K562 (cell line): Measurements from ENCODE around the gene SEPHS1. TPM values are rescaled to one million over a fixed set of nuclear protein-coding genes. Genes with fewer than 3 reads are reported as not detected.

Source experiments
- ATAC-seq: fragments of 200-7000 bp; cut with Tn5 transposase; 3 replicates; pipeline ENCODE4 v1.9.1; 2020; ENCODE audit warnings: moderate library complexity
- BruUV-seq: library from RNA; stranded (reverse); fragments of 400-500 nt; replicated peaks from 2 replicates; lab custom pipeline; 2021; lab: Mats Ljungman, UMichigan
- CTCF ChIA-PET: fragments of 300-600 bp; formaldehyde crosslinking; extraction: SDS; loops from one replicate; lab custom pipeline; 2021; ENCODE audit warnings: low intra/inter-chr PET ratio; lab: Yijun Ruan, JAX
- POLR2A ChIA-PET: fragments of 300-600, 350-650 bp; sonication (Branson Sonifier 250); formaldehyde crosslinking; extraction: SDS; loops from one replicate; lab custom pipeline; 2021; ENCODE audit warnings: antibody characterized with exemption, inconsistent platforms; lab: Yijun Ruan, JAX
- DNase-seq, 4 experiments: peaks; one replicate each; pipeline versions ENCODE4 v3.0.0 to v3.0.0-alpha.2; 2011 to 2018; ENCODE audit warnings: low spot score in 3 of 4, mixed read lengths in 3 of 4; ENCODE audit errors: extremely low read depth in 1 of 4
- FAIRE-seq: peaks from 2 replicates; lab custom pipeline; 2011; peaks lifted over from hg19 to GRCh38; lab: Jason Lieb, UNC
- H2AFZ ChIP-seq: 2 replicates; pipeline ENCODE4 v1.6.0; 2011; ENCODE audit warnings: low read depth, low read length, control low read depth, inconsistent platforms
- H3K27ac ChIP-seq: fragments of 200-600 bp; 3 replicates; pipeline ENCODE4 v1.8.0; 2011; ENCODE audit warnings: low read depth, mild to moderate bottlenecking, control low read depth, inconsistent platforms, low read length, moderate library complexity, mixed read lengths; ENCODE audit errors: extremely low read depth
- H3K27me3 ChIP-seq, 2 experiments: fragments of 300-600 bp in 1 of 2; 2 replicates in 1 of 2; 3 replicates in 1 of 2; pipeline versions ENCODE4 v1.6.0 to v1.8.0; 2011; ENCODE audit warnings: inconsistent platforms in 2 of 2, low read length in 2 of 2, mild to moderate bottlenecking in 1 of 2, mixed read lengths in 1 of 2, moderate library complexity in 1 of 2; ENCODE audit not compliant: control insufficient read depth in 2 of 2, insufficient read depth in 2 of 2
- H3K36me3 ChIP-seq: fragments of 300-600 bp; 3 replicates; pipeline ENCODE4 v1.8.0; 2011; ENCODE audit warnings: mild to moderate bottlenecking, low read length, inconsistent platforms; ENCODE audit not compliant: control insufficient read depth, insufficient read depth
- H3K4me1 ChIP-seq, 2 experiments: fragments of 200-600 bp in 1 of 2; replicated peaks in 1 of 2; 2 replicates in 1 of 2; 3 replicates in 1 of 2; pipeline versions ENCODE4 v1.5.1 to v1.8.0; 2011; ENCODE audit warnings: inconsistent platforms in 2 of 2, low read length in 2 of 2, mild to moderate bottlenecking in 1 of 2, mixed read lengths in 1 of 2, moderate library complexity in 1 of 2; ENCODE audit not compliant: control insufficient read depth in 2 of 2, insufficient read depth in 2 of 2
- H3K4me2 ChIP-seq: 2 replicates; pipeline ENCODE4 v1.6.1; 2011; ENCODE audit warnings: low read length, control low read depth, inconsistent platforms, mixed read lengths; ENCODE audit not compliant: insufficient read depth
- H3K4me3 ChIP-seq: fragments of 200-600 bp; sonication (generic), shearing (Covaris generic); 2 replicates; pipeline ENCODE4 v1.5.1; 2016; ENCODE audit warnings: control low read depth, inconsistent platforms
- H3K79me2 ChIP-seq: fragments of 200-600 bp; 3 replicates; pipeline ENCODE4 v1.8.0; 2011; ENCODE audit warnings: low read length, inconsistent platforms; ENCODE audit not compliant: control insufficient read depth, insufficient read depth
- H3K9ac ChIP-seq, 2 experiments: 2 replicates each; pipeline versions ENCODE4 v1.6.0 to v1.6.1; 2011; ENCODE audit warnings: low read depth in 2 of 2, low read length in 2 of 2, control low read depth in 1 of 2, inconsistent platforms in 1 of 2, mild to moderate bottlenecking in 1 of 2, mixed read lengths in 1 of 2; ENCODE audit not compliant: insufficient read depth in 1 of 2
- H3K9me1 ChIP-seq: one replicate; pipeline ENCODE4 v1.6.0; 2011; ENCODE audit warnings: inconsistent platforms, mild to moderate bottlenecking, low read length, moderate library complexity; ENCODE audit not compliant: control insufficient read depth, insufficient read depth
- H3K9me3 ChIP-seq: replicated peaks from 2 replicates; pipeline ENCODE4 v1.5.1; 2011; ENCODE audit warnings: low read depth, low read length, inconsistent platforms; ENCODE audit not compliant: control insufficient read depth, insufficient read depth
- H4K20me1 ChIP-seq: replicated peaks from 2 replicates; pipeline ENCODE4 v1.6.1; 2011; ENCODE audit warnings: low read length, inconsistent platforms, mixed read lengths; ENCODE audit not compliant: control insufficient read depth, insufficient read depth
- BACH1 ChIP-seq: fragments of 200-800 bp; sonication (Bioruptor generic); IDR thresholded peaks from 2 replicates; pipeline ENCODE4 v1.6.1; 2016; ENCODE audit warnings: missing genetic modification characterization, missing compliant biosample characterization
- EGR1 ChIP-seq: fragments of 450-650 bp; conservative IDR thresholded peaks from 2 replicates; pipeline ENCODE4 v1.6.1; 2017; ENCODE audit warnings: mild to moderate bottlenecking
- EZH2 ChIP-seq: IDR thresholded peaks from 2 replicates; pipeline ENCODE4 v1.6.1; 2012; ENCODE audit warnings: low read depth, mild to moderate bottlenecking, inconsistent platforms, low read length, borderline replicate concordance
- FOXP1 ChIP-seq: sonication (generic); formaldehyde crosslinking; IDR thresholded peaks from 2 replicates; pipeline ENCODE4 v1.8.0; 2022; ENCODE audit warnings: mild to moderate bottlenecking, missing genetic modification reagents
- FUS ChIP-seq: fragments of 200-400 bp; formaldehyde crosslinking; optimal IDR thresholded peaks from 2 replicates; pipeline ENCODE3; 2017; ENCODE audit warnings: low read depth, low read length
- MTA2 ChIP-seq: fragments of 450-650 bp; IDR thresholded peaks from 2 replicates; pipeline ENCODE4 v1.6.1; 2016; ENCODE audit warnings: low read depth
- NR2C2 ChIP-seq, 2 experiments: fragments of 200-800 bp in 1 of 2; sonication (Bioruptor generic) in 1 of 2; sonication (generic) in 1 of 2; formaldehyde crosslinking in 1 of 2; IDR thresholded peaks; 2 replicates each; pipeline versions ENCODE4 v1.6.1 to v1.8.0; 2016 to 2022; ENCODE audit warnings: mild to moderate bottlenecking in 1 of 2, missing compliant biosample characterization in 1 of 2, missing genetic modification characterization in 1 of 2, missing genetic modification reagents in 1 of 2
- NUFIP1 ChIP-seq: fragments of 450-650 bp; IDR thresholded peaks from 2 replicates; pipeline ENCODE4 v1.6.1; 2018; ENCODE audit not compliant: partially characterized antibody
- RHOXF2B ChIP-seq: fragments of 250-450 bp; sonication (Bioruptor Pico); conservative IDR thresholded peaks from 2 replicates; pipeline ENCODE4 v1.5.1; 2021
- ZNF217 ChIP-seq: sonication (generic); formaldehyde crosslinking; IDR thresholded peaks from 2 replicates; pipeline ENCODE4 v1.8.0; 2022; ENCODE audit warnings: mild to moderate bottlenecking, missing genetic modification reagents
- ZNF316 ChIP-seq: fragments of 450-650 bp; IDR thresholded peaks from 2 replicates; pipeline ENCODE4 v1.6.1; 2016
- ZNF586 ChIP-seq: fragments of 450-650 bp; formaldehyde crosslinking; conservative IDR thresholded peaks from 2 replicates; pipeline ENCODE4 v1.4.0; 2020; ENCODE audit warnings: mild to moderate bottlenecking, moderate library complexity
- WGBS: fragments of 100-300 bp; shearing (Covaris generic); methylation state at CpG from one replicate; pipeline ENCODE4 v1.1.6; 2016; ENCODE audit warnings: low coverage, mixed read lengths; ENCODE audit not compliant: insufficient coverage; ENCODE audit errors: missing lambda C conversion rate; 5-methylcytosine and 5-hydroxymethylcytosine counted together
- in situ Hi-C: fragments of 300-500 bp; cut with MboI; formaldehyde crosslinking; loops from 4 replicates; pipeline ENCODE4 v1.15.0; 2018; ENCODE audit warnings: inconsistent platforms, mixed read lengths
- intact Hi-C: fragments of 100-400 bp; cut with micrococcal nuclease; formaldehyde crosslinking; loops from 2 replicates; pipeline ENCODE4 v1.14.2; 2022
- polyA plus RNA-seq, 8 experiments: library from polyadenylated mRNA; depleted of rRNA in 4 of 8; stranded (reverse) in 5 of 8; unstranded in 3 of 8; fragments of >200 nt; fragmentation: Nextera tagmentation in 2 of 8; fragmentation: Illumina TruSeq in 1 of 8; extraction: Ambion mirVana in 2 of 8; extraction: Trizol in 1 of 8; gene quantifications; 2 replicates each; pipeline versions ENCODE4 v1.2.1 to v1.2.3, GENCODE V29; 2011 to 2014; ENCODE audit warnings: inconsistent platforms in 1 of 8, missing spikeins in 1 of 8
- total RNA-seq, 7 experiments: library from RNA; depleted of rRNA in 6 of 7; stranded (reverse); fragments of >200 nt in 6 of 7; fragmentation: Illumina TruSeq in 2 of 7; extraction: Trizol in 2 of 7; gene quantifications; 2 replicates each; pipeline versions ENCODE4 v1.2.1 to v1.2.3, GENCODE V29; 2011 to 2021; ENCODE audit warnings: low replicate concordance in 1 of 7
- TF ChIP-seq, protein P1 (sequence below): fragments of 450-650 bp; formaldehyde crosslinking; IDR thresholded peaks from 2 replicates; pipeline ENCODE4 v1.4.0; 2022; ENCODE audit warnings: missing genetic modification characterization
- TF ChIP-seq, protein P2 (sequence below): IDR thresholded peaks from 2 replicates; pipeline ENCODE4 v1.6.1; 2012; ENCODE audit warnings: low read depth, low read length, improper control_type of control experiment, borderline replicate concordance
- TF ChIP-seq, protein P3 (sequence below): fragments of 450-650 bp; IDR thresholded peaks from 2 replicates; pipeline ENCODE4 v1.6.1; 2017; ENCODE audit warnings: antibody characterized with exemption, mild to moderate bottlenecking
- TF ChIP-seq, protein P4 (sequence below): IDR thresholded peaks from 2 replicates; pipeline ENCODE4 v1.6.1; 2014; ENCODE audit warnings: antibody characterized with exemption

SEPHS1 gene
- total and polyA plus RNA-seq, 9 of the 15 experiments (the other 6 are each of a cell fraction or from before 2014, with no cell fraction given), result 14.7 to 82.8 (median 41.8) TPM

DNA sequence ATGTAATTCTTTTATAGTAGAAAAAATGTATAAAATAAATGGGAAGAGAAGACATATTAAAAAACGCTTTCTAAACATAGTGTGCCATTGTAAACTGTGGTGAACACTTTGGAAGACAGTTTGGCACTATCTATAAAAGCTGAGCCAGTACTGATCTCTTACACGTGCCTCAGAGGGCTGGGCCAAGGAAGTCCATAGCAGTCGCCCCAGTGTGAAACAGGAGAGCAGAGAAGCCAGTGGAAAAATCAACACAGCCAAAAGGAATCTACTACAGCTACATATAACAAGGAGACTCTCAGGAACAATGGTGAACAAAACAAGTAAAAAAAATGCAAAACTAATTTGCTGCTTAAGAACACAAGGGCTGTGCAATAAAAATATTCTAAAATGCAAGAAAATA is 20.6 kb downstream of the SEPHS1 start:
- H3K36me3 ChIP-seq, result peaks cover 78% of the 10 kb centered on the region; the same call in 2 of the 3 replicates
- no peaks in the 10 kb centered on the region for H4K20me1 ChIP-seq
- in situ Hi-C loops (no loop called here), intact Hi-C loops (no loop called here)
- H3K9ac ChIP-seq, result no peak overlapping the region
- H3K27ac ChIP-seq, result no peak overlapping the region
- no peak overlapping the region for H3K4me2 ChIP-seq
- ATAC-seq (no peak), FAIRE-seq (no peak), DNase-seq (no peak)
- H3K9me1 ChIP-seq, result no peaks in the 10 kb centered on the region
- H3K79me2 ChIP-seq, result no peaks in the 10 kb centered on the region
- no peaks in the 10 kb centered on the region for H3K27me3 ChIP-seq
- no peaks in the 10 kb centered on the region for H3K9me3 ChIP-seq
- no TSS peak for BruUV-seq
- POLR2A ChIA-PET, result interaction anchor here (1.3 kb wide), 1 partner anchor 29 kb away, joined by 3 read pairs; no protein-coding TSS in a partner anchor
- H3K4me1 ChIP-seq, result no peaks in the 10 kb centered on the region; a peak in 1 of 5 replicates
- no peak overlapping the region for H2AFZ ChIP-seq
- CTCF ChIA-PET, result no interaction called here
- H3K4me3 ChIP-seq, result no peak overlapping the region
- WGBS, result 38% methylated on average over 3 of the region's 3 CpGs
- TF ChIP-seq, protein P1, sequence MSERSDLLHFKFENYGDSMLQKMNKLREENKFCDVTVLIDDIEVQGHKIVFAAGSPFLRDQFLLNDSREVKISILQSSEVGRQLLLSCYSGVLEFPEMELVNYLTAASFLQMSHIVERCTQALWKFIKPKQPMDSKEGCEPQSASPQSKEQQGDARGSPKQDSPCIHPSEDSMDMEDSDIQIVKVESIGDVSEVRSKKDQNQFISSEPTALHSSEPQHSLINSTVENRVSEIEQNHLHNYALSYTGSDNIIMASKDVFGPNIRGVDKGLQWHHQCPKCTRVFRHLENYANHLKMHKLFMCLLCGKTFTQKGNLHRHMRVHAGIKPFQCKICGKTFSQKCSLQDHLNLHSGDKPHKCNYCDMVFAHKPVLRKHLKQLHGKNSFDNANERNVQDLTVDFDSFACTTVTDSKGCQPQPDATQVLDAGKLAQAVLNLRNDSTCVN (CRISPR knock-in tag), result no peak
- TF ChIP-seq, protein P2, sequence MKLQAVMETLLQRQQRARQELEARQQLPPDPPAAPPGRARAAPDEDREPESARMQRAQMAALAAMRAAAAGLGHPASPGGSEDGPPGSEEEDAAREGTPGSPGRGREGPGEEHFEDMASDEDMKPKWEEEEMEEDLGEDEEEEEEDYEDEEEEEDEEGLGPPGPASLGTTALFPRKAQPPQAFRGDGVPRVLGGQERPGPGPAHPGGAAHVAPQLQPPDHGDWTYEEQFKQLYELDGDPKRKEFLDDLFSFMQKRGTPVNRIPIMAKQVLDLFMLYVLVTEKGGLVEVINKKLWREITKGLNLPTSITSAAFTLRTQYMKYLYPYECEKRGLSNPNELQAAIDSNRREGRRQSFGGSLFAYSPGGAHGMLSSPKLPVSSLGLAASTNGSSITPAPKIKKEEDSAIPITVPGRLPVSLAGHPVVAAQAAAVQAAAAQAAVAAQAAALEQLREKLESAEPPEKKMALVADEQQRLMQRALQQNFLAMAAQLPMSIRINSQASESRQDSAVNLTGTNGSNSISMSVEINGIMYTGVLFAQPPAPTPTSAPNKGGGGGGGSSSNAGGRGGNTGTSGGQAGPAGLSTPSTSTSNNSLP, result no peak
- TF ChIP-seq EGR1, result no peak
- TF ChIP-seq ZNF586, result no peak
- no peak for TF ChIP-seq NUFIP1
- TF ChIP-seq, protein P3, sequence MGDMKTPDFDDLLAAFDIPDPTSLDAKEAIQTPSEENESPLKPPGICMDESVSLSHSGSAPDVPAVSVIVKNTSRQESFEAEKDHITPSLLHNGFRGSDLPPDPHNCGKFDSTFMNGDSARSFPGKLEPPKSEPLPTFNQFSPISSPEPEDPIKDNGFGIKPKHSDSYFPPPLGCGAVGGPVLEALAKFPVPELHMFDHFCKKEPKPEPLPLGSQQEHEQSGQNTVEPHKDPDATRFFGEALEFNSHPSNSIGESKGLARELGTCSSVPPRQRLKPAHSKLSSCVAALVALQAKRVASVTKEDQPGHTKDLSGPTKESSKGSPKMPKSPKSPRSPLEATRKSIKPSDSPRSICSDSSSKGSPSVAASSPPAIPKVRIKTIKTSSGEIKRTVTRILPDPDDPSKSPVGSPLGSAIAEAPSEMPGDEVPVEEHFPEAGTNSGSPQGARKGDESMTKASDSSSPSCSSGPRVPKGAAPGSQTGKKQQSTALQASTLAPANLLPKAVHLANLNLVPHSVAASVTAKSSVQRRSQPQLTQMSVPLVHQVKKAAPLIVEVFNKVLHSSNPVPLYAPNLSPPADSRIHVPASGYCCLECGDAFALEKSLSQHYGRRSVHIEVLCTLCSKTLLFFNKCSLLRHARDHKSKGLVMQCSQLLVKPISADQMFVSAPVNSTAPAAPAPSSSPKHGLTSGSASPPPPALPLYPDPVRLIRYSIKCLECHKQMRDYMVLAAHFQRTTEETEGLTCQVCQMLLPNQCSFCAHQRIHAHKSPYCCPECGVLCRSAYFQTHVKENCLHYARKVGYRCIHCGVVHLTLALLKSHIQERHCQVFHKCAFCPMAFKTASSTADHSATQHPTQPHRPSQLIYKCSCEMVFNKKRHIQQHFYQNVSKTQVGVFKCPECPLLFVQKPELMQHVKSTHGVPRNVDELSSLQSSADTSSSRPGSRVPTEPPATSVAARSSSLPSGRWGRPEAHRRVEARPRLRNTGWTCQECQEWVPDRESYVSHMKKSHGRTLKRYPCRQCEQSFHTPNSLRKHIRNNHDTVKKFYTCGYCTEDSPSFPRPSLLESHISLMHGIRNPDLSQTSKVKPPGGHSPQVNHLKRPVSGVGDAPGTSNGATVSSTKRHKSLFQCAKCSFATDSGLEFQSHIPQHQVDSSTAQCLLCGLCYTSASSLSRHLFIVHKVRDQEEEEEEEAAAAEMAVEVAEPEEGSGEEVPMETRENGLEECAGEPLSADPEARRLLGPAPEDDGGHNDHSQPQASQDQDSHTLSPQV, result no peak
- no peak for TF ChIP-seq ZNF316
- TF ChIP-seq, protein P4, sequence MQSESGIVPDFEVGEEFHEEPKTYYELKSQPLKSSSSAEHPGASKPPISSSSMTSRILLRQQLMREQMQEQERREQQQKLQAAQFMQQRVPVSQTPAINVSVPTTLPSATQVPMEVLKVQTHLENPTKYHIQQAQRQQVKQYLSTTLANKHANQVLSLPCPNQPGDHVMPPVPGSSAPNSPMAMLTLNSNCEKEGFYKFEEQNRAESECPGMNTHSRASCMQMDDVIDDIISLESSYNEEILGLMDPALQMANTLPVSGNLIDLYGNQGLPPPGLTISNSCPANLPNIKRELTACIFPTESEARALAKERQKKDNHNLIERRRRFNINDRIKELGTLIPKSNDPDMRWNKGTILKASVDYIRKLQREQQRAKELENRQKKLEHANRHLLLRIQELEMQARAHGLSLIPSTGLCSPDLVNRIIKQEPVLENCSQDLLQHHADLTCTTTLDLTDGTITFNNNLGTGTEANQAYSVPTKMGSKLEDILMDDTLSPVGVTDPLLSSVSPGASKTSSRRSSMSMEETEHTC, result no peak
- no peak for TF ChIP-seq FUS
- TF ChIP-seq NR2C2 (CRISPR knock-in tag; IDR thresholded peaks at IDR 0.05), result no peak
- no peak for TF ChIP-seq NR2C2 (tag; IDR thresholded peaks at IDR 0.05)
- TF ChIP-seq BACH1 (tag), result no peak
- no peak for TF ChIP-seq ZNF217
- TF ChIP-seq FOXP1 (CRISPR knock-in tag), result no peak
- no peak for TF ChIP-seq RHOXF2B (CRISPR knock-in tag)
- no peak for TF ChIP-seq MTA2
- no peak for TF ChIP-seq EZH2
